VCaP (cell line): ENCODE measurements around the gene SENP8.

Source experiments
- H3K27ac ChIP-seq: fragments of 450-650 bp; 2 replicates; pipeline ENCODE4 v1.5.1; 2017
- CTCF ChIP-seq: fragments of 450-650 bp; conservative IDR thresholded peaks from 2 replicates; pipeline ENCODE4 v1.5.1; 2017; ENCODE audit warnings: mild to moderate bottlenecking, moderate library complexity

The SENP8 gene

DNA sequence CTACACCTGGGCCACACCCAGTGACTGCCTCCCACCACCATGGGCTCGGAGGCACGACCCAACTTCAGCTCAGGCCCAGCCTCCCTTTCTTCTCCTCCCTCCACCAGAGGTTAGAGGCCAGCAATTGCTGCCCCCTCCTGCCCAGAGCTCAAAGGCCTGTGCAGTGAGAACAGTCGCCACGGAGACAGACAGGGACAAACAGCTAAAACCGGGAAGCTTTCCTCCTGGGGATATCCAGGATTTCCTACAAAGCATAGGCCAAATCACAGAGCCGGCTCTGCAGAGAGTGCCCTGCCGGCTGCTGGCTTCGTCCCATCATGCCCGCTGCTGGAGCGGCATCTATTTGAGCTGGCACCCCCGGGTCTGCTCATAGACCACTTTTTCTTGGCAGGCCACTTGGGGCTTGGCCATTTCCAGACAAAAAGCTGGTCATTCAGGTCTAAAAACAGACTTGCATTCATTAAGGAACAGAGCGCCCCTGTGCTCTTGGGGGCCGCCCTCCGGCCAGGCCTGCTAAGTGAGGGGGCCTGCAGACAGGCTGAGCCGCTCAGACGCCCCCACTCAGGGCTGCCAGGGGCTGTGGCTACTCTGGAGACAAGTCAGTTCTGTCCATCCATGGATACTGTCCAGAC is 61.9 kb downstream of the SENP8 start:
- TF ChIP-seq CTCF, result no peak

GRCh38 chr15:72180761-72181324 is 62.6 kb downstream of the SENP8 start:
- H3K27ac ChIP-seq, result no peak overlapping the region; the same call in 1 of the 2 replicates
- no peak for TF ChIP-seq CTCF

More for the DNA sequence above, 61.9 kb downstream of the SENP8 start:
- H3K27ac ChIP-seq, result peak overlapping the region; percentile 4; the same call in 1 of the 2 replicates

DNA sequence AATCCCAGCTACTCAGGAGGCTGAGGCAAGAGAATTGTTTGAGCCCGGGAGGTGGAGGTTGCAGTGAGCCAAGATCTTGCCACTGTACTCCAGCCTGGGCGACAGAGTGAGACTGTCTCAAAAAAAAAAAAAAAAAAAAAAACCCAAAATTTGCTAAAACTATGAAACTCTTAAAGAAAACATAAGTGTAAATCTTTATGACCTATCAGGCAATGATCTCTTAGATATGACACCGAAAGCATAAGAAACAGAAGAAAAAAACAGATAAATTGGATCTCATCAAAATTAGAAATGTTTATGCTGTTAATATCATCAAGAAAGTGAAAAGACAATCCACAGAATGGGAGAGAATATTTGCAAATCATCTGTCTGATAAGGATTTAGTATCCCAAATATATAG is 64.0 kb downstream of the SENP8 start:
- H3K27ac ChIP-seq, result no peak overlapping the region
- TF ChIP-seq CTCF, result no peak

GRCh38 chr15:72182673-72183072 is 64.5 kb downstream of the SENP8 start:
- no peak for TF ChIP-seq CTCF
- H3K27ac ChIP-seq, result no peak overlapping the region

GRCh38 chr15:72183781-72184164 is 65.6 kb downstream of the SENP8 start:
- peak overlapping the region; percentile 50; the same call in 1 of the 2 replicates for H3K27ac ChIP-seq
- TF ChIP-seq CTCF, result no peak

GRCh38 chr15:72184165-72184811 is 66.1 kb downstream of the SENP8 start:
- H3K27ac ChIP-seq, result peak overlapping the region; percentile 50; the same call in 1 of the 2 replicates
- TF ChIP-seq CTCF, result no peak

DNA sequence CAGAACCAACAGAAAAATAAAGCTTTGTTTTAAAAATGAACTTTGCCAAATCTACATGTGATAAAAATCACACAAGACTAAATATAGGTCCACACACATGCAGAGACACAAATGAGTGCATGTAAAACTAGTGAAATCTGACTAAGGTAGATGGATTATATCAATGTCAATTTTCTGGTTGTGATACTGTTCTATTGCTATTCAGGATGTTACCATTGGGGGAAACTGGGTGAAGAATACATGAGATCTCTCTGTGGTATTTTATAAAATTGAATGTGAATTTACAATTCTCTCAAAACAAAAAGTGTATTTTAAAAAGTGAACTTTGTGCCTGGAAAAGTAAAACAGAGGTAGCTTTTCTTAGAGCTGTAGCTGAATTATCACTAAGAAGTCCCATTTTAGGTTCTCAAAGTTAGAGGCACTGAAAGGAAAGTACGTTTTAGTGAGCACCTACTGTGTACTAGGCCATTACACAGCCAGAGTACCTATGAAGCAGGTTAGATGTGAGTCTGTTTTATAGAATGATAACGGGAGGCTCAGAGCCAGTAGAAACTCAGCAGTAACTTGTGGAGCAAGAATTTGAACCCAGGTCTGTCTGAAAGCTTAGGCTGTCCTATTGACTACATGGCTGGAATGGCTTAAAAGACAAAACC is 71.2 kb downstream of the SENP8 start:
- TF ChIP-seq CTCF, result no peak
- H3K27ac ChIP-seq, result no peak overlapping the region
